Jurkat, Clone E6-1 (cell line): ENCODE measurements around the gene FBLN2.

Source experiments
- DNase-seq: peaks from one replicate; pipeline ENCODE4 v3.0.0-alpha.2; 2011; ENCODE audit warnings: low read depth, low spot score
- H3K4me3 ChIP-seq: 2 replicates; pipeline ENCODE4 v1.5.1; 2011; ENCODE audit warnings: mild to moderate bottlenecking, low read length, control low read depth, moderate library complexity

FBLN2 gene

DNA sequence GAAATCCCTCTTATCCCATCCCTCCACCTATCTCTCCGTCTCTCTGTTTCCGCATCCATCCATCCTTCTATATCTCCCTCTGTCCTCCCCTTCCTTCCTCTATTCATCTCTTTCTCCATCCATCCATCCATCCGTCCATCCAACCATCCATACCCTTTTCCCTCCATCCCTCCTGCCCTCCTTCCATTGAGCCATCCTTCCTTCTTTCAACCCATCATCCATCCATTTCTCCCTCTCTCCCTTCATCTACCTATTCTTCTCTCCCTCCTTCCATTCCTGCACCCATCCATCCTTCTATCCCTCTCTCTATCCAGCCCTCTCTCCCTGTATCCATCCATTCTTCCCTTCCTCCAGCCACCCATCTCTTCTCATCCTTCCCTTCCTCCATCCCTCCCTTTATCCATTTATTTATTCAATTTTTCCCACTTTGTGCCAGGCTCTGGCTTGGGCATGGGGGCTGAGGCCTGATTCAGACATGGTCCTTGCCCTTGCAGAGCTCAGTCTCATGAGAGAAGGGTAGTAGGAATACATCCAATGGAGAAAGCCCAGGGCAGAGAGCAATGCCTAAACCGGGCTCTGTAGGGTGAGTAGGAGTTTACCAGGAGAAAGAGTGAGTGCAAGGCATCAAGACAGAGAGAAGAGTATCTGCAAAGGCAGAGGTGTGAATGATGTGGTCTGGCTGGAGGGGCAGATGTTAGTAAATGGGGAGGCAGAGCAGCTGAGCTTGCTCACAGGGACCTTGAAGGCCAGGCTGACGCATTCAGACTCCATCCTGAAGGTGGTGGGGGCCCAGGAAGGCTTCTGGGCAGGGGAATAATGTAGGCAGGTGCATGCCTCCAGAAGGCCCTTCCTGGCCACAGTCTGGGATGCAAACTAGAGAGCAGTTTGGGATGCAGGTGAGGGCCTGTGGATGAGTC is 19.5 kb upstream of the FBLN2 start:
- DNase-seq = no peak
- H3K4me3 ChIP-seq = no peak overlapping the region

DNA sequence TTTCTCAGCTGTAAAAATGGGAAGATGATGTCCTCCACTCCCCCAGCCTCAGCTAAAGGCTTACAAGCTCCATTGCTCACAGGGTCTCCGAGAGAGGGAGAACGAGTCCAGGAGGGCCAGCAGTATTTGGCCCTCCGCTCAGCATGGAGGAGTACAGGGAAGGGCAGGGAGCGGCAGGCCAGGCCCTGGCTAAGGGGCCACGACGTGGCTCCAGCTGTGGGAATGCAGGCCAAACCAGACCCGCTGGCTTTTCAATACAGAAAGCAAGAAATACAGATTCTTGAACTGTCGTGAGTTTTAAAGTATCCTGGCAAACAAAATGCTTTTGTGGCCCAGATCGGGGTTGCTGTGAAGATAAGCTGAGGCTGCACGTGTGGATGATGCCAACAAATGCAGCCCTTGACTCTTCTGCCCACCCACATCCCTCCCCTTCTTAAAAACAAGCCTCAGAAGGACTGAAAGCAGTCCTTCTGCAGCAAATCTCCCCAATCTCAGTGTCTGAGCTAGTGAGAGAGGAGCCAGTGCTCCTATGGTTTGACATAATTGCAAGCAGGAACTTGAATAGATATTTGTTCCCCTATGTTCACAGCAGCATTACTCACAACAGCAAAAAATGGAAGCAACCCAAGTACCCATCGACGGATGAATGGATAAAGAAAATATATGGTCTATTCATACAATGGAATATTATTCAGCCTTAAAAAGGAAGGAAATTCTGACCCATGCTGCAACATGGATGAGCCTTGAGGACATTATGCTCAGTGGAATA is 18.5 kb upstream of the FBLN2 start:
- no peak for DNase-seq
- H3K4me3 ChIP-seq = no peak overlapping the region

DNA sequence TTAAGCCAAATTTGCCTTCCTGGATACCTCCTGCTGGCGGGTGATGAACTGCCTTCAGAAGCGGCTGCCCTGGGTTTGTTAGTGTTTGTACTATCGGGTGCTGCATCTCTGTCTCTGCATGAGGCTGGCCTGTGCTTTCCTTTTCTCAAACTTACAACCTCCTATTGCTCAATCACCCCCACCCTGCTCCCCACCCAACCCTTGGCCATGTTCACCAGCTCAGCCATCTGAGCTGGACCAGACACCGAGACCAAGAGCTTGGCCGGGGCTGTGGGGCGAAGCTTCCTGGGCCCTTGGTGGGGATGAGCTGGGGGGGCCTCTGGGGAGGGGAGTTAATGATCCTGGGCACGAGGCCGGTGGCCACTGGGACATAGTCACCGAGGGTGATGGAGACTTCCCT is 16.8 kb upstream of the FBLN2 start:
- no peak overlapping the region for H3K4me3 ChIP-seq
- no peak for DNase-seq

- no peak overlapping the region for H3K4me3 ChIP-seq
- no peak for DNase-seq
Measured at GRCh38 chr3:13532631-13533030, 16.3 kb upstream of the FBLN2 start.

- H3K4me3 ChIP-seq = no peak overlapping the region
- no peak for DNase-seq
Measured at GRCh38 chr3:13533885-13534301, 15.0 kb upstream of the FBLN2 start.

- no peak overlapping the region for H3K4me3 ChIP-seq
- no peak for DNase-seq
Measured at GRCh38 chr3:13535526-13535875, 13.4 kb upstream of the FBLN2 start.

- DNase-seq = no peak
- no peak overlapping the region for H3K4me3 ChIP-seq
Measured at GRCh38 chr3:13535905-13536304, 13.0 kb upstream of the FBLN2 start.

DNA sequence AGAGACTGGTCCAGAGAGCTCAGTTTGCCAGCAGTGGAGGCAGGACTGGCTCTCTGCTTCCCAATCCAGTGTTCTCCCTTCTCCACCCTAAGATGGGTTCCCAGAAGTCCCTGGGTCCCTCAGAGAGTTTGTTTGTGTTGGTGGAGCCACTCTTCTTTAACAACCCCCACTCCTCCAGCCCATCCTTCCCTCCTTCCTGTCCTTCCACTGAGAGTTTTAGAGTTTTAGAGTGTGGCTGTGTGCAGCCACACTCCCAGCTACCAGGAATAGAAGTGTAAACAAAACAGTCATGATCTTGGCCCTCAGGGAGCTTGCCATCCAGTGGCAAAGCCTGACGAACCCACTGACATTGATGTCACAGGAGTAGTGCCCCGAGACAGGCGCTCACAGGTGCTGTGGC is 12.5 kb upstream of the FBLN2 start:
- 0 out of 2 replicates have a peak overlapping the region, but pooled peaks have one; percentile 2 for H3K4me3 ChIP-seq

DNA sequence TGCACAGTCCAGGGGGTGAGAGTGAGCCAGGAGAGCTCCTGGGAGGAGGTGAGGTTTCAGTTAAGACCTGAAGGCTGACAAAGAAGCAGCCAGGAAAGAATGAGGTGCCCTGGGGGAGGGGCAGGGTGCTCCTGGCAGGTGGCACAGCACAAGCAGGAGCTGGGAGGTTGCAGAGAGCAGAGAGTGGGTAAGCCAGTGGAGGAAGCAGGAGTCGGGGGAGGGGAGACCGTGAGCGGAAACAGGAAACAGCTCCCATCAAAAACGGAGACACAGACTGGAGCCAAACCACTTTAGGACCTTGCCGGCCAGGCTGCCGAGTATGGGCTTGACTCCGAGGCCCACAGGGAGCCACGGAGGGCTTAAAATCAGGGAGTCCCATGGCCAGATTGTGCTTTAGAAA is 12.1 kb upstream of the FBLN2 start:
- H3K4me3 ChIP-seq = peak overlapping the region; percentile 2; the same call in 1 of the 2 replicates
- peak; percentile 82 for DNase-seq

More for the DNA sequence above, 12.5 kb upstream of the FBLN2 start:
- no peak for DNase-seq

DNA sequence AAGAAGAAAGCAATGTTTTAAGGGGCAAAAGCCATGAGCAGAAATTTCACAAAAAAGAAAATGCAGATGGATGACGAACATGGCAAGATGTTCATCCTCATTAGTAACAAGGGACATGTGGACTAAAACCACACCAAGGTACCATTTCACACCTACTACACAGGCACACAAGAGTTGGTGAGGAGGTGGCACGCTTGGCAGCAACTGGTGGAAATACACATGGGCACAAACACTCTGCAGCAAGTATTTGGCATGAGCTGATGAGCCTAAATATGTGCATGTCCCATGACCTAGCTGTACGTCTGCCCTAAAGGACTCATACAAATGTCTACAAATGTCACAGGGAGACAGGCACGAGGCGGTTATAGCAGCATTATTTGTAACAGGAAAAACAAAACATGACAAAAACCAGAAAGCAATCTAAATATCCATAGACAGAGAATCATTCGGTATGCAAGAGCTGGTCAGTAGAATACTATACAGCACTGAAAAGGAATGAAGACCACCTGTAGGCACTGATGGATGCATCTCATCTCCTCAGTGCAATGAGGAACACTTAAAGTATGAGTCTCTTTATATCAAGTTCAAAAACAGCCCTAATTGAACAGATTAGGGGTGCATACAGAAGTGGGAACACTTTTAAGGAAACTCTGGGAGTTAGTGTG is 11.5 kb upstream of the FBLN2 start:
- DNase-seq = no peak
- no peak overlapping the region for H3K4me3 ChIP-seq

- no peak overlapping the region for H3K4me3 ChIP-seq
- DNase-seq = no peak
Measured at GRCh38 chr3:13537909-13538296, 11.0 kb upstream of the FBLN2 start.

- no peak overlapping the region for H3K4me3 ChIP-seq
- no peak for DNase-seq
Measured at GRCh38 chr3:13538520-13539291, 10.2 kb upstream of the FBLN2 start.

DNA sequence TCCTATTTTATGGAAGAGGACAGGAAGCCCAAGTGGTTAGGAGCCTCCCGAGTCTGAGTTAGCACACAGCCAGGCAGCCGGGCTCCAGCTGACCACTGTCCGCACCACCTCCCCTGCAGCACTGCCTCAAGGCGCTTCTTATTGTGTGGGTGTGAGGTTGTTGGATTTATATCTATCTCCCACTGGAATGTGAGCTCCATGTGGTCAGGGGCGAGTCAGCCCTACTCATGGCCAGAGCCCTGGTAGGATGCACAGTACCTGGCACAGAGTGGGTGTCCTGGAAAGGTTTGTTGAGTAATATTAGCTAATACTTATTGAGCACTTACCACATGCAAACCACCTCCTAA is 9.7 kb upstream of the FBLN2 start:
- DNase-seq = no peak
- H3K4me3 ChIP-seq = no peak overlapping the region

GRCh38 chr3:13539671-13540070 is 9.3 kb upstream of the FBLN2 start:
- H3K4me3 ChIP-seq = no peak overlapping the region
- DNase-seq = no peak

- no peak overlapping the region for H3K4me3 ChIP-seq
- DNase-seq = no peak
Measured at GRCh38 chr3:13540297-13540995, 8.5 kb upstream of the FBLN2 start.

GRCh38 chr3:13541691-13542090 is 7.2 kb upstream of the FBLN2 start:
- DNase-seq = no peak
- H3K4me3 ChIP-seq = no peak overlapping the region

GRCh38 chr3:13542142-13542541 is 6.8 kb upstream of the FBLN2 start:
- H3K4me3 ChIP-seq = no peak overlapping the region
- DNase-seq = no peak

DNA sequence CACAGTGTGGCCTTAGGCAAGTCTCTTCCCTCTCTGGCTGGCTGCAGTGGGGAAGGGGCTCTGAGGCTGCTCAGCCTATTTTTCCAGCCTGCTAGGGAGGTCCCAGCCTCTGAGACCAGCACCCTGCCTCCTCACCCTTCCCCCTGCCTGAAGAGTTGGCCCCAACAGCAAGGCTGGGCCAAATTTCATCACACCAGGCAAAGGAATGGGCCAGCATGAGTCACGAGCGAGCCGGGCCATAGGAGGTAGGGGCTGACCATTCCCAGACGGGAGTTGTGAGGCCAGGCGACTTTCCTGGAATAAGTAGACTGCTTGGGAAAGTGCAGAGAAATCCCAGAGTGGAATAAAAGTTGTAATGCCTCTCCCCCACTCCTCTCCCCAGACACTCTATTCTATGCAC is 5.7 kb upstream of the FBLN2 start:
- no peak for DNase-seq
- H3K4me3 ChIP-seq = no peak overlapping the region
